SJCRH30 (cell line): ENCODE measurements around the gene TXNDC2. TPM values are rescaled to one million over a fixed set of nuclear protein-coding genes. Genes with fewer than 3 reads are reported as not detected.
"Not testable (repeated sequence)": the region's sequence is repeated elsewhere in the genome, so short reads cannot be mapped to it uniquely, and the experiment has no call there.

ENCODE experiments used
- DNase-seq, 2 experiments: peaks; one replicate each; pipeline ENCODE4 v3.0.0-alpha.2; 2015 to 2020
- H3K27ac ChIP-seq: fragments of 250-450 bp; sonication (Bioruptor Pico); 2 replicates; pipeline ENCODE4 v1.5.1; 2020; ENCODE audit warnings: mild to moderate bottlenecking, moderate library complexity
- H3K27me3 ChIP-seq: fragments of 250-450 bp; sonication (Bioruptor Pico); 2 replicates; pipeline ENCODE4 v1.5.1; 2020; ENCODE audit warnings: mild to moderate bottlenecking, moderate library complexity
- H3K36me3 ChIP-seq: fragments of 250-450 bp; sonication (Bioruptor Pico); 2 replicates; pipeline ENCODE4 v1.5.1; 2020; ENCODE audit warnings: mild to moderate bottlenecking, moderate library complexity
- H3K4me1 ChIP-seq: fragments of 250-450 bp; sonication (Bioruptor Pico); 2 replicates; pipeline ENCODE4 v1.5.1; 2020; ENCODE audit warnings: mild to moderate bottlenecking, moderate library complexity
- H3K4me3 ChIP-seq: fragments of 250-450 bp; sonication (Bioruptor Pico); 2 replicates; pipeline ENCODE4 v1.5.1; 2020; ENCODE audit warnings: mild to moderate bottlenecking, moderate library complexity
- H3K9me3 ChIP-seq: fragments of 250-450 bp; sonication (Bioruptor Pico); replicated peaks from 2 replicates; pipeline ENCODE4 v1.5.1; 2020; ENCODE audit warnings: mild to moderate bottlenecking, moderate library complexity
- total RNA-seq: library from RNA; depleted of rRNA; stranded (reverse); fragments of >200 nt; shearing (Covaris generic); gene quantifications from 2 replicates; pipeline ENCODE4 v1.2.3, GENCODE V29; 2014

TXNDC2 gene
- total RNA-seq, 1 experiment from 2014 or later, result 0.06 TPM

GRCh38 chr18:9907867-9908266 is 22.1 kb downstream of the TXNDC2 start:
- Histone ChIP-seq H3K4me1 (no peaks in the 10 kb centered on the region), H3K9me3 (no peaks in the 10 kb centered on the region), H3K4me3 (no peak overlapping the region), H3K27me3 (no peaks in the 10 kb centered on the region), H3K27ac (no peak overlapping the region), H3K36me3 (no peaks in the 10 kb centered on the region)
- DNase-seq, result no peak

- H3K36me3 ChIP-seq, result no peaks in the 10 kb centered on the region
Observed at GRCh38 chr18:9910071-9910470, 24.3 kb downstream of the TXNDC2 start.

GRCh38 chr18:9910661-9911060 is 24.9 kb downstream of the TXNDC2 start:
- Histone ChIP-seq H3K4me1 (no peaks in the 10 kb centered on the region), H3K27ac (no peak overlapping the region), H3K9me3 (no peaks in the 10 kb centered on the region), H3K4me3 (no peak overlapping the region), H3K27me3 (no peaks in the 10 kb centered on the region), H3K36me3 (no peaks in the 10 kb centered on the region)
- DNase-seq, result no peak

More at GRCh38 chr18:9910071-9910470, 24.3 kb downstream of the TXNDC2 start:
- Histone ChIP-seq H3K4me3 (no peak overlapping the region), H3K4me1 (no peaks in the 10 kb centered on the region), H3K9me3 (no peaks in the 10 kb centered on the region), H3K27me3 (no peaks in the 10 kb centered on the region), H3K27ac (no peak overlapping the region)
- no peak for DNase-seq

GRCh38 chr18:9911226-9911625 is 25.5 kb downstream of the TXNDC2 start:
- Histone ChIP-seq H3K27ac (no peak overlapping the region), H3K27me3 (no peaks in the 10 kb centered on the region), H3K4me1 (no peaks in the 10 kb centered on the region), H3K4me3 (no peak overlapping the region), H3K9me3 (no peaks in the 10 kb centered on the region), H3K36me3 (no peaks in the 10 kb centered on the region)
- DNase-seq, result no peak

GRCh38 chr18:9912285-9912684 is 26.5 kb downstream of the TXNDC2 start:
- H3K27me3 ChIP-seq, H3K27ac ChIP-seq, H3K4me1 ChIP-seq, H3K9me3 ChIP-seq, H3K36me3 ChIP-seq, H3K4me3 ChIP-seq: not testable (repeated sequence)
- peak; percentile 8 to 20 for DNase-seq

- no peaks in the 10 kb centered on the region for H3K9me3 ChIP-seq
- DNase-seq, result no peak
- no peaks in the 10 kb centered on the region for H3K36me3 ChIP-seq
- H3K27me3 ChIP-seq, result no peaks in the 10 kb centered on the region
- H3K27ac ChIP-seq, result peak overlapping the region; percentile 94
- peak overlapping the region; percentile 98 for H3K4me3 ChIP-seq
- peaks cover 3% of the 10 kb centered on the region; the same call in 1 of the 2 replicates for H3K4me1 ChIP-seq
Observed at GRCh38 chr18:9913151-9913525, 27.4 kb downstream of the TXNDC2 start.

GRCh38 chr18:9913526-9914333 is 28.0 kb downstream of the TXNDC2 start, which contains the start of gene VAPA:
TSS of gene VAPA (plus strand) at chr18:9914016. CDS start at chr18:9914257, 241 bp downstream.
- peaks cover 3% of the 10 kb centered on the region; the same call in 1 of the 2 replicates for H3K4me1 ChIP-seq
- H3K9me3 ChIP-seq, result no peaks in the 10 kb centered on the region
- DNase-seq, result peak; percentile 87 to 90
- H3K4me3 ChIP-seq, result peak within 1 kb of the TSS; percentile 98
- no peaks in the 10 kb centered on the region for H3K36me3 ChIP-seq
- no peaks in the 10 kb centered on the region for H3K27me3 ChIP-seq
- H3K27ac ChIP-seq, result peak within 1 kb of the TSS; percentile 94

- peaks cover 3% of the 10 kb centered on the region; the same call in 1 of the 2 replicates for H3K4me1 ChIP-seq
- no peaks in the 10 kb centered on the region for H3K27me3 ChIP-seq
- H3K9me3 ChIP-seq, result no peaks in the 10 kb centered on the region
- H3K36me3 ChIP-seq, result no peaks in the 10 kb centered on the region
- peak overlapping the region; percentile 94 for H3K27ac ChIP-seq
- H3K4me3 ChIP-seq, result peak overlapping the region; percentile 98
- peak in 1 of 2 experiments; percentile 28 for DNase-seq
Observed at GRCh38 chr18:9914334-9914583, 28.5 kb downstream of the TXNDC2 start.

- Histone ChIP-seq H3K4me1 (peaks cover 3% of the 10 kb centered on the region; the same call in 1 of the 2 replicates), H3K27me3 (no peaks in the 10 kb centered on the region), H3K4me3 (peak overlapping the region; percentile 98), H3K36me3 (no peaks in the 10 kb centered on the region), H3K27ac (peak overlapping the region; percentile 54; the same call in 1 of the 2 replicates), H3K9me3 (no peaks in the 10 kb centered on the region)
- peak; percentile 29 to 46 for DNase-seq
Observed at GRCh38 chr18:9914584-9915290, 29.0 kb downstream of the TXNDC2 start.

- Histone ChIP-seq H3K27ac (peak overlapping the region; percentile 54; the same call in 1 of the 2 replicates), H3K27me3 (no peaks in the 10 kb centered on the region), H3K4me3 (peak overlapping the region; percentile 98), H3K36me3 (no peaks in the 10 kb centered on the region), H3K9me3 (no peaks in the 10 kb centered on the region), H3K4me1 (peaks cover 3% of the 10 kb centered on the region; the same call in 1 of the 2 replicates)
- DNase-seq, result no peak
Observed at GRCh38 chr18:9915291-9916076, 29.7 kb downstream of the TXNDC2 start.

GRCh38 chr18:9916077-9916639 is 30.4 kb downstream of the TXNDC2 start:
- no peak overlapping the region for H3K27ac ChIP-seq
- DNase-seq, result no peak
- no peak overlapping the region for H3K4me3 ChIP-seq
- no peaks in the 10 kb centered on the region for H3K36me3 ChIP-seq
- no peaks in the 10 kb centered on the region for H3K27me3 ChIP-seq
- H3K4me1 ChIP-seq, result peaks cover 3% of the 10 kb centered on the region; the same call in 1 of the 2 replicates
- no peaks in the 10 kb centered on the region for H3K9me3 ChIP-seq

- Histone ChIP-seq H3K27me3 (no peaks in the 10 kb centered on the region), H3K4me3 (no peak overlapping the region), H3K9me3 (no peaks in the 10 kb centered on the region), H3K27ac (no peak overlapping the region), H3K4me1 (peaks cover 3% of the 10 kb centered on the region; the same call in 1 of the 2 replicates), H3K36me3 (no peaks in the 10 kb centered on the region)
- DNase-seq, result no peak
Observed at GRCh38 chr18:9916808-9917207, 31.0 kb downstream of the TXNDC2 start.

- Histone ChIP-seq H3K4me3 (no peak overlapping the region), H3K4me1 (peaks cover 3% of the 10 kb centered on the region; the same call in 1 of the 2 replicates)
- DNase-seq, result peak in 1 of 2 experiments; percentile 42
Observed at GRCh38 chr18:9918016-9918680, 32.4 kb downstream of the TXNDC2 start.

More at GRCh38 chr18:9918016-9918680, 32.4 kb downstream of the TXNDC2 start:
- Histone ChIP-seq H3K27ac (no peak overlapping the region), H3K36me3 (no peaks in the 10 kb centered on the region), H3K9me3 (no peaks in the 10 kb centered on the region), H3K27me3 (no peaks in the 10 kb centered on the region)
